Amygdala (tissue), 56 donors: ENCODE results near the gene AFF3.
"Not testable (repeated sequence)": the region's sequence is repeated elsewhere in the genome, so short reads cannot be mapped to it uniquely, and the experiment has no call there.

Experiments used
- DNase-seq, 56 donors: peaks; one replicate each; lab custom pipeline; 2025; lab: John Stamatoyannopoulos, UW

AFF3 gene

DNA sequence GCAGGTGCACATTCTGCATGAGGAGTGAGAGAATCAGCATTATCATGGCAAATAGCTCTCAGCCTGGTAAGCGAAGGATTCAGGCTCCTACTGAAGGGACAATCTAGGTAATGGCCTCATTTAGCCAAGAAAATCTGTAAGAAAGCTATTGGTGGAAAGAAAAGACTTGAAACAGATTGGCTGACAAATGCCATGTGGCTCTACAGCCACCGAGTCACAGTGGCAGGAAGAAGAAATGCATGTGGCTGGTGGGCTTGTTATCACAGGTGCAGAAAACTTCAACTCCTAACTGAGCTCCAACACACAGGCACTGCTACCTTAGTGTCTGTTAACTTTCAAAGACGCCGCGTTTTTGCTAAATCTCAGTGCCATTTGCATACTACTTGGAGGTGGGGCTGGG, 592.0 kb downstream of the AFF3 start:
- no peak for DNase-seq

DNA sequence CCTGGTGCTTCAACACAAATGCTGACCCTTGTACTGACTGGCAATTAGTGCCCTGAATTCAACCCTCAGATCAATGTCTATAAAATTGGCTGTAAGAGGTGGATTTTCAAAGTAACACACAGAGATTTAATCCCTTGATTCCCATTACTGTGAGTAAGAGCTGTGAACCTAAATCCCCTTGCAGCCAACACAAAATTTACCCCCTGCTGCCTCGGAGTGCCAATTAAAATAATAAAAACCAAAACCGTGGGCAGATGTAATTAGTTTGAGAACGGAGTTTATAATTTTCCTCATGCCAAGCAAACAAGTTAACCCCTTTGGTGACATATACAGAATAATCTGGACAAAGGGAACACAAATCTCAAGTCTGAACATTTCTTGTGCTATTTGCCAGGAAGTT, 596.8 kb downstream of the AFF3 start:
- DNase-seq = no peak

DNA sequence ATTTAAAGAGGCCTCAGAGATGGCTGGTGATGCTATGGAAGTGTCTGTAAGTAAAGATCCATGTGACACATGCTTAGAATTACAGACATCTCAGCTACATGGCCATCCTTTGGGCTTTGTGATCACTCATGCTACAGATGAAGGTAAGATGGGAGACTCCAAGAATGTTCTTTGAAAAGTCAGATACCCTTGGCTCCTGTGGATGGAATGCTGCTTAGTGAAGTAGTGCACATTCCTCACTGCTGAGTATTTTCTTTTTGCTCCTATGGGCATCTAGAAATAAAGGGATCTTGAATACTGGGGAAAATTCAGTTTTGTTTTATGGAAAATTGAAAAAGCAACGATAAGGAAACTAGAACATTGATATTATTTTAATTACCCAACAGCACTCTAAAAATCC, 597.3 kb downstream of the AFF3 start:
- DNase-seq = no peak

DNA sequence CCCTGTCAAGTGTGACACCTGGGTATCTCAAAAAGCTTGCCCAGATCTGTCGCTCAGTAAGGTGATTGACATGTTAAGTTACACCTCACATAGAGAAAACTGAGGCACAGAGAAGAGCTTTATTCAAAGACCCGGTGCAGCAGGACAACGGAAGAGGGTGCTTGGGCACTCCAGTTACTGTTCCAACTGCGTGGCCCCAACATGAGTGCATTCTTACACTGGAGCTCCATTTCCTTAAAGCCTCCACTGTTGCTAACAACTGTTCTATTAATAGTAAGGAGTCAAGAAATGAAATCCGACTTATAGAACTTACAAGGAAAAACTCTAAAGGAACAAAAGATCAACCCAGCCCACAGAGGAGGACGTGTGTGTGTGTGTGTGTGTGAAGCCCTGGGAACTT, 597.8 kb downstream of the AFF3 start:
- DNase-seq = no peak

DNA sequence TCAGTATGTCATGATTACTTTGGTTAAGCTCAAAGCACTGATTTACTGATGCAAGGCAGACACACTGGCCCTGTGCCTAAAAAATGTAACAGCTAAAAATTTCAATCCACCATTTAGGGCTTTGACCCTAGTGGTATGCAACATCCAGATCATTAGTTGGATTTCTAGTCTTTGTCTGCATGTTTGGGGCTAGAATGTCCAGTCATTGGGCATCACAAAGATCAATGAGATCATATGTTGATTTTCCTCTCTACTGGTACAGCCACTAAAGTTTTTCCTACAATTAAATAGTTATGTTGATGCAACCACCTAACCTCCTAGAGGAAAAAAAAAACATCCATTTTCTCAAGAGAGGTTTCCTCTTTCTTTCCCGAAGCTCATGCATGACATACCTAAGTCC, 599.1 kb downstream of the AFF3 start:
- DNase-seq = no peak

DNA sequence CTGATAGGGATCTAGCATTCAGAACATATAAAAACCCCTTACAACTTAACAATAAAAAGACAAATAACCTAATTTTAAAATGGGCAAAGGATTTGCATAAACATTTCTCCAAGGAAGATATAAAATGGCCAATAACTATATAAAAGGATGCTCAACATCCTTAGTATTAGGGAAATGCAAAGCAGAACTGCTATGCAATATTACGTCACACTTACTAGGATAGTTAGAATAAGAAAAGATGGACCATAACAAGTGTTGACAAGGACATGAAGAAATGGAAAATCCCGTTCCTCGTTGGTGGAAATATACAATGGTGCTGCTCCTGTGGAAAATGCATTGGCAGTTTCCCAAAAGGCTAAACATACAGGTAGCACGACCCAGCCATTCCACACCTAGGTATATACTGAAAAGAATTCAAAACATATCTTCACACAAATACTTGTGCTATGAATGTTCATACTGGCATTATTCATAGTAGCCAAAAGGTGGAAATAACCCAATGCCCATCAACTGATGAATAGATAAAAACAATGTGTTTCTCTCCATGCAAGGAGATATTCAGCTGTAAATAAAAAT, 604.4 kb downstream of the AFF3 start:
- DNase-seq = no peak

DNA sequence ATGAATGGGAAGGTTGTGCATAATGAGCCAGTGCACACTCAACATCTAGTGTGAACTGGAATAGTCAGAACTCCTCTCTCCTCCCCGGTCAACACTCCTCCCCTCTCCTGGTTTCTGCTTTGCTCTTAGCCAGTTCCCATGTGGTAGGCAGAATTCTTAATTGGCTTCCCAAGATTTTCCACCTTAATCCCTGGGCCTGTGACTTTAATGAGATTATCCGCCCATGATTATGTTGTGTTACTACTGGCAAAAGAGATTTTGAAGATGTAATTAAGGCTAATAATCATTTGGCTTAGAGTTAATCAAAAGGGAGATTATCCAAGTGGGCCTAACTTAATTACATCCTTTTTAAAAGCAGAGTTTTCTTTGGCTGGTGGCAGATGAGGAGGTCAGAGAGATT, 618.3 kb downstream of the AFF3 start:
- DNase-seq = no peak

DNA sequence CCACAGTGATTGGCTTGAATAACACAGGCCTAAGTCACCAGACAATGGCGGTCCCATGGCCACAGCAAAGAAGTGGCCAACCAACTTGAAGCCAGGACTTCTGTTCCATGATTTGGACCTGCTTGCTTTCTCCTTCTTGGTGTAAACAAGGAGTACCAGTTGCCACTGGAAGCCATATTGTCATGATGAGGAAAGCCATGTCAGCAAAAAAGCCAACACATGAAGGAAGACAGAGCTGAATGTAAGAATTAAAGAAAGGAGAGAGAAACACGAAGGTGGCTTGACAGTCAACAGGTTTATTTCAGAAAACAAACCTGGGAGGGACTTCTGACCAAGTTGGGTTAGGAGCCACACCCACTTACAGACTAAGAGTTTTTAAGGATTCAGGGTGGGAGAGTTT, 620.2 kb downstream of the AFF3 start:
- DNase-seq = no peak

DNA sequence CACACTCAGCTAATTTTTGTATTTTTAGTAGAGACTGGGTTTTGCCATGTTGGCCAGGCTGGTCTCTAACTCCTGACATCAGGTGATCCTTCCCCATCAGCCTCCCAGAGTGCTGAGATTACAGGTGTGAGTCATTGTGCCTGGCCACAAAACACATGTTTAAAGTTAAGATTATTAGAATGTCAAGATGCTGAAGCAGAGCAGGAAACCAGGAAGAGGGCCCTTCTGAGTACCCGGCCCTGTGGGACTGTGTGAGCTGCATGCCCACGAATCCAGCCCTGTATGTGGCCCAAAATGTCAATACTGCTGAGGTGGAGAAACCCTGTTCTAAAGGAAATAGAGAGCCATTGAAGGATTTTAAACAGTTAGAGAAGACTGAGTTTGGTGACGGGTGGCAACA, 621.6 kb downstream of the AFF3 start:
- DNase-seq = no peak

DNA sequence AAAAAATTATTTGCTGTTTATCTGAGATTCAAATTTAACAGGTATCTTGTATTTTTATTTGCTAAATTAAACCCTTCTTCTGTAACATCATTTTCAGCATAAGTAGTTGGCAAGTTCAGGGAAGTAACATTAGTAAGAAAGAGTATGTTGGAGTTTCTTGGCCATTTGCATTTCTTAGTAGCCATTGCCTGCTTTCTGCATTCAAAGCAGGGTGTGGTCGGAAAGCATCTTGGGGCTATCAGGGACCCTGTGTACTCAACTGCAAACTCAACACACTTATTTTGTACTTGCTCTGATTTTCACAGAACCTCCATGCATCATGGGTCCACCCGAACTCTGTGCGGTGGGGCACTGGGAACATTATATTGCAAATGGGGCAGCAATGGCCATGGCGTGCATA, 622.2 kb downstream of the AFF3 start:
- no peak for DNase-seq

DNA sequence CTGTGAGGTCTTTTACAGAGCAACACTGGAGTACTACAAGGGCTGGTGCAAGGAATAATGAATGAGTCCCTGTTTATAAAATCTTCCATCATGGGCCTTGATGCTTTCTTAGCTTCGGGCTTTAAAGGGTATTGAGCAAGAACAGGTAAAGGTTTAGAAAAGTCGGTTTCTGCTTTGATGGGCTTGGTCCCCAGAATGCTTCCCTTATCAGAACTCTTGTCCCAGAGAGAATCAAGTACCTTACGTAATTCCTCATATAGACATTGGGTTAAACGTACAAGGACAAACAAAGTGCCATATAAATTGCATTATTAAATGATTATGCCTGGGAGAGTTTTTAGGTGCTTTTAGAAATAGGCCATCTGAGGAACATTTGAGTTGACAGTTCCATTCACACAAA, 628.0 kb downstream of the AFF3 start:
- no peak for DNase-seq

DNA sequence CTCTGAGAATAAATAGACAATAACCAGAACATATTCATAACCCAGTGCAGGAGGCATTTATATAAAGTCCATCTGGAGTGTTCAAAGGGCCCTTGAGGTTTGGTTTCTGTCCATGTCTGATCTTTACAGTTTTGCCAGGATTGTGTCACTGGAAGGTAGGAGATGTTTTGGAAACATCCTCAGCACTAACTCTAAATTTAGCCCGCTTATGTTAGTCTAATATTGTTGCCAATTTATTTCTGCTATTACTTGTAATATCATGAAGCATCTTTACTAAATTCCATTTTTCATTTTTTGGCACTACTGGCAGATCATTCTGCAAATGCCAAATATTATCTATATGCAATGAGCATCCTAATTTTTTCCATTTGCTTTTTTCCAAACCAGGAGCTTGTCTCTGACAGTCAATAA, 630.2 kb downstream of the AFF3 start:
- no peak for DNase-seq

DNA sequence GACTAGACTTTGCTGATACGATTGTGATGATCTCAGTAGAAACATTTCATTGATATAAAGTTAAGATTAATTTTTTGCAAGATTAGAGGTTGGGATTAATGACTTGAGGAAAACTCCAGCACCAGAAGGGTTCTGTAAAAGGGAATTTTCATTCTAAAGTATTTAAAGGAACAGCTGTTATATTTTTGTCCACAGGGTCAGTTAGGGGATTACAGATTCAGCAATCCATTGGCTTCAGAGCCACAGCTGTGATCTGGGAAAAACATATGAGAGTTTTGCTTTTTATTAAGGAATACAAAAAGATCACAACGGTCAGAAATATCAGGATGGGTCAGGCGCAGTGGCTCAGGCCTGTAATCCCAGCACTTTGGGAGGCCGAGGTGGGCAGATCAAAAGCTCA, 633.0 kb downstream of the AFF3 start:
- no peak for DNase-seq

DNA sequence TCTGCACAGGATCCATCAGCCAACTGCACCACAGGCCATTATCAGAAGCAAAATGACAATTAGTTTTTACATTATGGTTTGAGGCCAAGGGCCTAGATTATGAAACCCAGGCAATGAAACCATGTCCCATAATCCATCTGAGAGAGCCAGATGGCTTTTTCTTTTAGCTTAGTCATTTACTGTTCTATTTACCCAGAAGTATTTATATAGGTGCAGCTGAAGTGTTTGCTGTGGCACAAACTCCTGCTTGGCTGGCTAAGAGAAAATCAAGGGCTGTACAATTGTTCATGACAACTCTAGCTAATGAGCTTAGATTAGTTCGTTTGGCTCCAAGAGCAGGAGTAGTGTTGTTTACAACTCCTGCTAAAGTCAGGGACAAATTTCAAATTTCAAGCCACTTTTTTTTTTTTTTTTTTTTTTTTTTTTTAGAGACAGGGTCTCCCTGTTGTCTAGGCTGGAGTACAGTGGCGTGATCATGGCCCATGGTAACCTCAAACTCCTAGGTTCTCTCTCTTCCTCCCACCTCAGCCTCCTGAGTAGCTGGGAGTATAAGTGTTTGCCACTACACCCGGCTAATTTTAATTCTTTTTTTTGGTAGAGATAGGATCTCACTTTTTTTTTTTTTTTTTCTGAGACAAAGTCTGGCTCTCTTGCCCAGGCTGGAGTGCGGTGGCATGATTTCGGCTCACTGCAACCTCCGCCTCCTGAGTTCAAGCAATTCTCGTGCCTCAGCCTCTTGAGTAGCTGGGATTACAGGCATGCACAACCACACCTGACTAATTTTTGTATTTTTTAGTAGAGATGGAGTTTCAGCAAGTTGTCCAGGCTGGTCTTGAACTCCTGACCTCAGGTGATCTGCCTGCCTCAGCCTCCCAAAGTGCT, 634.2 kb downstream of the AFF3 start:
- DNase-seq = peak in 1 of 56 donors; percentile 1

DNA sequence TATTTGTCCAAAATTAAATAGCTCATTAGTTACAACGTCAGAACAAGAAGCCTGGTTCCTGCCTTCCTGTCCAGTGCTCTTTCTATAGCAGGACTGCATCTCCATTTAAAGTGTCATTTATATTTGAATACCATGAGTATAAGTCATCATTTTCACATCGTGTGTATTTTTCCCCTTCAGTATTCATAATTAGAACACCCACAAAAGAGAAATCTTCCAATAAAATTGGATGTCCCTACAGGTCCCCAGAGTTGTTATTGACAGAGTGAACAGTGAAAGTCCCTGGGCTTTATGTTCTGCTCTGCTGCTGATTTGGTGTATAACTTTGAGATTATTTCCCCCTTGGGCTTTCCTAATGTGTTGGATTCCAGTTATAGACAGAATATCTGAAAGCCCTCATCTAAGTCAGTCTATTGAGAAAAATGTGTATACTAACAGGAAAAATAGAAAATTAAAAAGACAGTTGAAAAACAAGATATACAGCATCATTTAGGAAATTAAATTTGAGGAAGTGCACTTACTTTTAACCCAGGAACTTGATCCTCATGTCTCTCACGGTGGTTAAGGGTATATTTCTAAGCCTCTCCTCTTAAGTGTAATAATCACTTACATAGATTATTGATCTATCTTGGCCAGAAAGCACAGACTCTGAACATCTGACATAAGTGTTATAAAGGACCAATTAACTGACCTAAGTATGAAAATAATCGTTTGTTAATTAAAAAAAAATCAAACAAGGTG, 637.4 kb downstream of the AFF3 start:
- no peak for DNase-seq

DNA sequence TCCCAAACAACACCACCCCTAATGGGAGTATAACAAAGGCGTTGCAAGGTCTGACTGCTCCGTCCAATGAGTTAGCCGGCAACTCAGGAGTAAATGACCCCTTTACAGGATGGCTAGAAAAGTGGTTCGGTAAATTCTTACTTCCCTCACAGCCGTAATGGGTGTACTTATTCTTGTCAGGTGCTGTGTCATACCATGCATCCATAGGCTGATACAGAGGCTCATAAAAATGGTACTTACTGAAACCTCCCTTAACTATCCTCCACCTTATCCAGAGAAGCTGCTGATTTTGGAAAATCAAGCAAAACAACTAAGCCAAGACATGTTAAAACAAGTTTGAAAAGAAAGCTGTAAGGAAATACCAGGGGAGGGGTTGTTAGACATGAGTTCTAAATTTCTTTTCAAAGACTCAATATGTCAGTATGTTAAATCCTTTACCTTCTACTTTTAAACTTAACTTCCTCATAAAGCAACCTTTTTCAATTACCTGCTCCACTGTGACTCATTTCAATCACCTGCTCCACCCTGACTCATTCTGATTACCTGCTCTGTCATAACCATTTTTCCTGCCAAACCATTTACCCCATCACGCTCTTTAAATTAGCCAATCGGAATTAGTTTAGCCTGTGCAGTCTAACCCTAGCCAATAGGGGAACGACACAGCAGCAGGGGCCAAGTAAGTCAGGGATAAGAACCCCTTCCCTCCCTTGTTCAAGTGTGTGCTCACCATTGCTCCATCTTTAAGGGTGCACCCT, 638.6 kb downstream of the AFF3 start:
- DNase-seq = not testable (repeated sequence)

DNA sequence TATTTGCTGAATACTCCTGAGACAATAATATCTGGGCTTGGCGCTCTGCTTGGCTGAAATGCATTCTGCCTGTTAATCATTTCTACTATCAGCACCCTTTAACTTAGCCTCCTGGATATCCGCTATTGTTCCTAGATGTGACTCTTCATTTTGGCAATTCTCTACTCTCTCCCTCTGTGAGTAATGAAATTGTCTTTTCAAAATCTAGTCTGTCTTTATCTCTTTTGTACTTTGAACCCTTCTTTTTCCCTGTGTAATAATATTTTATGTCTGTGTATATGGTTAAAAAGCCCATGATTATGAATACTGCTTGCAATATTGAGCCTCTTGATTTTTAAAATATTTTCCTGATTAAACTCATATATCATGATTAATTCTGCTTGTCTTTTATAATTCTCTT, 646.4 kb downstream of the AFF3 start:
- no peak for DNase-seq
